ENCODE data around the gene LYRM4.

The LYRM4 gene

DNA sequence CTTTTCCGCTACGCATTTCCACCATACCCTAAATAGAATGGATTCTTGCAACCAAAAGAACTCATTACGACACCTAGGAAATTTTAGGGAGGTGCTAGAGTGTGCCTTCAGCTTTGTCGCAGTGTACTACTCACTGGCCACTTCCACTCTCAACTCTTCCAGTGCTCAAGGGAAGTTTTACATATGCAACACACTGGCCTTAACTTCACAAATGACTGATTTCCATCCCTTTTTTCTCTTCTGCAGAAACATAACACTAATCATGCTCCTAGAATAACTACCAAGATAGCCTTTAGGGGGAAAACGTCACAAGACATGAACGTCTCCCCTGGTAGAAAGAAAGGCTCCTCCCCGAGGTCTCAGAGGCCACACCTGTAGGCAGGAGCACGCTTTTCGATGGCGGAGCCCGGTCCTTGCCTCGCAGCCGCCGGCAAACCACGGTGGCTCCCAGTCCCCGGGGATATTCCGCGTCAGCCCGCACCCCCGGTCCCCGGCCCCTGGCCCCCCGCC lies 584 bp downstream of the LYRM4 start:
- no peak overlapping the region for H2AFZ ChIP-seq (ENCODE audit: low read depth, low read length)
- no peaks in the 10 kb centered on the region for H4K20me1 ChIP-seq (ENCODE audit: insufficient read depth, low read length)
- no peak for TF ChIP-seq EZH2phosphoT487 (IDR thresholded peaks at IDR 0.05; ENCODE audit: low read depth)
- TF ChIP-seq, protein P1, sequence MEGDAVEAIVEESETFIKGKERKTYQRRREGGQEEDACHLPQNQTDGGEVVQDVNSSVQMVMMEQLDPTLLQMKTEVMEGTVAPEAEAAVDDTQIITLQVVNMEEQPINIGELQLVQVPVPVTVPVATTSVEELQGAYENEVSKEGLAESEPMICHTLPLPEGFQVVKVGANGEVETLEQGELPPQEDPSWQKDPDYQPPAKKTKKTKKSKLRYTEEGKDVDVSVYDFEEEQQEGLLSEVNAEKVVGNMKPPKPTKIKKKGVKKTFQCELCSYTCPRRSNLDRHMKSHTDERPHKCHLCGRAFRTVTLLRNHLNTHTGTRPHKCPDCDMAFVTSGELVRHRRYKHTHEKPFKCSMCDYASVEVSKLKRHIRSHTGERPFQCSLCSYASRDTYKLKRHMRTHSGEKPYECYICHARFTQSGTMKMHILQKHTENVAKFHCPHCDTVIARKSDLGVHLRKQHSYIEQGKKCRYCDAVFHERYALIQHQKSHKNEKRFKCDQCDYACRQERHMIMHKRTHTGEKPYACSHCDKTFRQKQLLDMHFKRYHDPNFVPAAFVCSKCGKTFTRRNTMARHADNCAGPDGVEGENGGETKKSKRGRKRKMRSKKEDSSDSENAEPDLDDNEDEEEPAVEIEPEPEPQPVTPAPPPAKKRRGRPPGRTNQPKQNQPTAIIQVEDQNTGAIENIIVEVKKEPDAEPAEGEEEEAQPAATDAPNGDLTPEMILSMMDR (IDR thresholded peaks at IDR 0.05; ENCODE audit: low read depth, low read length), result no peak
- peaks cover 79% of the 10 kb centered on the region for H3K79me2 ChIP-seq (ENCODE audit: low read length)
- H3K4me2 ChIP-seq (ENCODE audit: low read length), result peak overlapping the region; percentile 91
- H3K9me3 ChIP-seq (ENCODE audit: insufficient read depth, low read length), result no peaks in the 10 kb centered on the region
- no peaks in the 10 kb centered on the region for H3K27me3 ChIP-seq (ENCODE audit: low read depth, low read length)
- H3K4me3 ChIP-seq (ENCODE audit: low read length), result peak overlapping the region; percentile 95
- H3K36me3 ChIP-seq (replicated peaks; ENCODE audit: low read depth, low read length), result no peaks in the 10 kb centered on the region
- H3K9ac ChIP-seq (ENCODE audit: low read length), result peak overlapping the region; percentile 61
- H3K4me1 ChIP-seq (ENCODE audit: low read length), result peaks cover 16% of the 10 kb centered on the region
- peak overlapping the region; percentile 54; the same call in 1 of the 2 replicates for H3K27ac ChIP-seq (ENCODE audit: low read length)

- H3K36me3 ChIP-seq (replicated peaks; ENCODE audit: low read depth, low read length), result no peaks in the 10 kb centered on the region
- no peaks in the 10 kb centered on the region for H3K27me3 ChIP-seq (ENCODE audit: low read depth, low read length)
- peak overlapping the region; percentile 95 for H3K4me3 ChIP-seq (ENCODE audit: low read length)
- H3K27ac ChIP-seq (ENCODE audit: low read length), result no peak overlapping the region
- peak overlapping the region; percentile 61 for H3K9ac ChIP-seq (ENCODE audit: low read length)
- peak overlapping the region; percentile 91 for H3K4me2 ChIP-seq (ENCODE audit: low read length)
- no peaks in the 10 kb centered on the region for H3K9me3 ChIP-seq (ENCODE audit: insufficient read depth, low read length)
- peaks cover 79% of the 10 kb centered on the region for H3K79me2 ChIP-seq (ENCODE audit: low read length)
- H3K4me1 ChIP-seq (ENCODE audit: low read length), result peaks cover 16% of the 10 kb centered on the region
- no peak overlapping the region for H2AFZ ChIP-seq (ENCODE audit: low read depth, low read length)
- TF ChIP-seq, protein P1 (IDR thresholded peaks at IDR 0.05; ENCODE audit: low read depth, low read length), result no peak
- no peak for TF ChIP-seq EZH2phosphoT487 (IDR thresholded peaks at IDR 0.05; ENCODE audit: low read depth)
- no peaks in the 10 kb centered on the region for H4K20me1 ChIP-seq (ENCODE audit: insufficient read depth, low read length)
Observed at GRCh38 chr6:5259428-5259827, 1.3 kb downstream of the LYRM4 start.

GRCh38 chr6:5257400-5257799 lies 3.4 kb downstream of the LYRM4 start:
- H3K79me2 ChIP-seq (ENCODE audit: low read length), result peaks cover 72% of the 10 kb centered on the region
- no peaks in the 10 kb centered on the region for H3K9me3 ChIP-seq (ENCODE audit: insufficient read depth, low read length)
- H3K27me3 ChIP-seq (ENCODE audit: low read depth, low read length), result no peaks in the 10 kb centered on the region
- H4K20me1 ChIP-seq (ENCODE audit: insufficient read depth, low read length), result no peaks in the 10 kb centered on the region
- H2AFZ ChIP-seq (ENCODE audit: low read depth, low read length), result no peak overlapping the region
- TF ChIP-seq EZH2phosphoT487 (IDR thresholded peaks at IDR 0.05; ENCODE audit: low read depth), result no peak
- TF ChIP-seq, protein P1 (IDR thresholded peaks at IDR 0.05; ENCODE audit: low read depth, low read length), result no peak
- no peak overlapping the region for H3K4me2 ChIP-seq (ENCODE audit: low read length)
- H3K27ac ChIP-seq (ENCODE audit: low read length), result no peak overlapping the region
- peaks cover 11% of the 10 kb centered on the region for H3K4me1 ChIP-seq (ENCODE audit: low read length)
- H3K36me3 ChIP-seq (replicated peaks; ENCODE audit: low read depth, low read length), result peaks cover 4% of the 10 kb centered on the region
- no peak overlapping the region for H3K4me3 ChIP-seq (ENCODE audit: low read length)
- no peak overlapping the region for H3K9ac ChIP-seq (ENCODE audit: low read length)

DNA sequence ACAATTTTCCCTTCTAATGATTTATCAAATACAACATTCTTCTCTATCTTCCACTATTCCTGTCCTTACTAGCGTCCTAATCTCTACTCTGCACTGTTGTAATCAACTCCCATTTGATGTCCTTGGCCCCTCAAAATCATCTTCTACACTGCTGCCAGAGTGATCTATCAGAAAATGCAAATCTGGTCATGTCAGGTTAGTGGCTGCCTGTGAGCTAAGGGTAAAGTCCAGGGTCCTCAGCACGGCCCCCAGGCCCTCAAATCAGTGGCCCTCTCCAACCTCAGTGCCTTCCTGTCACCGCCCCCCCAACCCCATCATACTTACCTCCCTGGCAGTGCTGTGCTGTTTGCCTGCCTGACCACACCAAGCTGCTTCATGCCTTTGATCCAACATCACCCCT lies 3.8 kb downstream of the LYRM4 start:
- Histone ChIP-seq H3K4me3 (ENCODE audit: low read length) (no peak overlapping the region), H3K27ac (ENCODE audit: low read length) (no peak overlapping the region), H3K9me3 (ENCODE audit: insufficient read depth, low read length) (no peaks in the 10 kb centered on the region), H3K4me1 (ENCODE audit: low read length) (peaks cover 10% of the 10 kb centered on the region), H3K79me2 (ENCODE audit: low read length) (peaks cover 72% of the 10 kb centered on the region), H3K36me3 (replicated peaks; ENCODE audit: low read depth, low read length) (peaks cover 9% of the 10 kb centered on the region), H4K20me1 (ENCODE audit: insufficient read depth, low read length) (no peaks in the 10 kb centered on the region), H3K27me3 (ENCODE audit: low read depth, low read length) (no peaks in the 10 kb centered on the region), H3K9ac (ENCODE audit: low read length) (no peak overlapping the region), H2AFZ (ENCODE audit: low read depth, low read length) (no peak overlapping the region), H3K4me2 (ENCODE audit: low read length) (no peak overlapping the region)
- TF ChIP-seq, protein P1 (IDR thresholded peaks at IDR 0.05; ENCODE audit: low read depth, low read length), result no peak
- TF ChIP-seq EZH2phosphoT487 (IDR thresholded peaks at IDR 0.05; ENCODE audit: low read depth), result no peak
